Left kidney (tissue), 8 donors: ENCODE results near the gene EYA2. TPM values are rescaled to one million over a fixed set of nuclear protein-coding genes. Genes with fewer than 3 reads are reported as not detected.
"Not testable (repeated sequence)": the region's sequence is repeated elsewhere in the genome, so short reads cannot be mapped to it uniquely, and the experiment has no call there.

Source experiments
- DNase-seq: peaks from one replicate; pipeline ENCODE4 v3.0.0-alpha.2; 2013
- long read RNA-seq, 8 donors: transcript quantifications; one replicate each; lab custom pipeline, GENCODE V29; 2026
- polyA plus RNA-seq: library from polyadenylated mRNA; unstranded; fragments of 120-200 nt; gene quantifications from one replicate; pipeline ENCODE4 v1.2.1, GENCODE V29; 2013; ENCODE audit not compliant: insufficient read length

The EYA2 gene, protein sequence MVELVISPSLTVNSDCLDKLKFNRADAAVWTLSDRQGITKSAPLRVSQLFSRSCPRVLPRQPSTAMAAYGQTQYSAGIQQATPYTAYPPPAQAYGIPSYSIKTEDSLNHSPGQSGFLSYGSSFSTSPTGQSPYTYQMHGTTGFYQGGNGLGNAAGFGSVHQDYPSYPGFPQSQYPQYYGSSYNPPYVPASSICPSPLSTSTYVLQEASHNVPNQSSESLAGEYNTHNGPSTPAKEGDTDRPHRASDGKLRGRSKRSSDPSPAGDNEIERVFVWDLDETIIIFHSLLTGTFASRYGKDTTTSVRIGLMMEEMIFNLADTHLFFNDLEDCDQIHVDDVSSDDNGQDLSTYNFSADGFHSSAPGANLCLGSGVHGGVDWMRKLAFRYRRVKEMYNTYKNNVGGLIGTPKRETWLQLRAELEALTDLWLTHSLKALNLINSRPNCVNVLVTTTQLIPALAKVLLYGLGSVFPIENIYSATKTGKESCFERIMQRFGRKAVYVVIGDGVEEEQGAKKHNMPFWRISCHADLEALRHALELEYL
- polyA plus RNA-seq = 0.52 TPM
- long read RNA-seq, donor 1 = 0 reads
- long read RNA-seq, donor 2 = 0 reads
- long read RNA-seq, donor 3 = 0 reads
- long read RNA-seq, donor 4 = 0 reads
- long read RNA-seq, donor 5, partial matches to known transcripts = 0 of 1 reads
- long read RNA-seq, donor 5, other reads (novel, unspliced or antisense) = 0 of 1 reads
- long read RNA-seq, donor 6 = 0 reads
- long read RNA-seq, donor 7 = 0 reads
- long read RNA-seq, donor 8, partial matches to known transcripts = 0 of 1 reads
- long read RNA-seq, donor 8, other reads (novel, unspliced or antisense) = 0 of 1 reads

- no peak for DNase-seq
These were observed at the start of gene EYA2 for GRCh38 chr20:46894579-46894958. TSS of gene EYA2 (plus strand) at chr20:46894843. CDS start at chr20:46990011, 95,168 bp downstream.

- DNase-seq = no peak
These were observed 49.7 kb upstream of the EYA2 start for GRCh38 chr20:46844965-46845364.

- DNase-seq = no peak
These were observed 45.4 kb upstream of the EYA2 start for GRCh38 chr20:46849269-46849668.

GRCh38 chr20:46849751-46850150 is 44.9 kb upstream of the EYA2 start:
- no peak for DNase-seq

DNA sequence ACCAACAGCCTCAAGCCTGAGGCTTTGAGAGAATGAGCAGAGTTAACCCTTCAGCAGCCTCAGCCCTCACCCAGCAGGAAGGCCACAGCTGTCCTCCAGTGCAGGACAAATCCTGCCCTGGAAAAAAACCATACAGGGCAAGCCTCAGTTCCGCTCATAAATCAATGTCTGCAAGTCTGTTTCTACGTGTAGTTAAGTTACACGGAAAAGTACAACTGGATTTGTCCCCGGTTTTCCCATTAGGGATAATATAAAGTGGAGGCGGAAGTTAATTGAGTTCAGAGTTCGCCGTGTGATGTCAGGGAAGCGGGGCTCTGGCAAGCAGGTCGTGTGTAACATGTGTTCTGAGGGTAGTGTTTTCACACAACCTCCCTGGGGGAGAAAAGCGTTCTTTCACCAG is 44.2 kb upstream of the EYA2 start:
- DNase-seq = peak; percentile 64

GRCh38 chr20:46850896-46851295 is 43.7 kb upstream of the EYA2 start:
- no peak for DNase-seq

DNA sequence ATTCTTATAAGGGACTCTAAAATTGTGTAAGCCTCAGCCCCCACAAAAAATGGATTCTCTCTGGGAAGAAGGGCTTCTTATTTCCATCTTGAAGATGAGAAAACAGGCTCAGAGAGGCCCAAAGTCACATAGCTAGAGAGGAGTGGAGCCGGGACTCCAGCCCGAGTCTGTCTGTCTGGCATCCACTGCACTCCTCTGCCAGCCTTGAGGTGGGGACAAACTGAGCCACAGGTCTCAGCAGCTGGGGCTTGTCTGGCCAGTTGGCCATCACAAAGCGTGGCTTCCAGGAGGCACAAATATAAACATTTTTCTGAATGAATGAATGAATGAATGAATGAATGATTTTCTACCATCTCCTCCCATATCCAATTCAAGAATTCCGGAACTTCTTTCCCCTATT is 42.9 kb upstream of the EYA2 start:
- no peak for DNase-seq

- no peak for DNase-seq
These were observed 42.3 kb upstream of the EYA2 start for GRCh38 chr20:46852313-46852712.

DNA sequence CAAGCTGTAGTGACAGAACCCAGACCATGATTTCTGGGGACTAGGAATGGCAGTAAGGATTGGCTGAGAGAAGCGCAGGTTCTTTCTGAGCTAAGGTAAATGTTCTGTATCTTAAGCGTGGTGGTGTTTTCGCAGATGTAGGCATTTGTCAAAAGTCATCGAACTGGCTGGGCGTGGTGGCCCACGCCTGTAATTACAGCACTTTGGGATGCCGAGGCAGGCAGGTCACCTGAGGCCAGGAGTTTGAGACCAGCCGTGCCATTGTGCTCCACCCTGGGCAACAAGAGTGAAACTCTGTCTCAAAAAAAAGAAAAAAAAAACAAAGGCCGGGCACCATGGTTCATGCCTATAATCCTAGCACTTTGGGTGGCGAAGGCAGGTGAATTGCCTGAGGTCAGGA is 40.7 kb upstream of the EYA2 start:
- DNase-seq = no peak

DNA sequence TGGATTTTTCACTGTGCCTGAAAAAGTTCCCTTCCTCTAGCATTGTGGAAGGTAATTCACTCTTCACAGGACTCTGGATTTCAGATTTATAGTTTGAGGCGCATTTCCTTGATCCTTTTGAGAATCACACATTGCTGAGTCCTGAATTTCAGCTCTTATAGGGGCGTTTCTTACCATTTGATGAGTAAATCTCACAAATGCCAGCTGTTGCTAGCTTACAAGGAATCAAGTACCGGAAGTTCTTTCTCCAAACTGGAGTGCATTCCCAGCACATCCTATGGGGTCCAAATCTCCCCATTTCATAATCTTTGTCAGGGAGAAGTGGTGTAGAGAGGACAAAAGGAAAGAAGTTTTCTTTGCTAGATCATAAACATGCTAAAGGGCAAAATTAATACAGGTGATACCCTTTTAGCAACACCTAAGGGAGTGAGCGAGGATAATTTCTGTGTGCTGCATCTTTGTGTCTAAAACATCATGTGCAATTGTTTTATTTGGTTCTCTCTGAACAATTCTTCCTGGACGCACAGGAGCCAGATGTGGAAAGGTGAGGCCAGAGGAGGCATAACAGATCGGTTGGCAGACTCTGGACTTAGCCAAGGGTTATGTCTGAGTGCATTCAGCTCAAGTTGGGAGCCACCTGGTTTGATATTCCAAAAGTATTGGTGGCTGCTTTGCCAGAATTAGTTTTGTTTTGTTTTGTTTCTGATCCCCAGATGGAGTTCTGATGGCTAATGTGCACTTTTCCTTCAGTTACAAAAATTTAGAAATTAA is 37.4 kb upstream of the EYA2 start:
- no peak for DNase-seq

GRCh38 chr20:46865824-46866223 is 28.8 kb upstream of the EYA2 start:
- no peak for DNase-seq

DNA sequence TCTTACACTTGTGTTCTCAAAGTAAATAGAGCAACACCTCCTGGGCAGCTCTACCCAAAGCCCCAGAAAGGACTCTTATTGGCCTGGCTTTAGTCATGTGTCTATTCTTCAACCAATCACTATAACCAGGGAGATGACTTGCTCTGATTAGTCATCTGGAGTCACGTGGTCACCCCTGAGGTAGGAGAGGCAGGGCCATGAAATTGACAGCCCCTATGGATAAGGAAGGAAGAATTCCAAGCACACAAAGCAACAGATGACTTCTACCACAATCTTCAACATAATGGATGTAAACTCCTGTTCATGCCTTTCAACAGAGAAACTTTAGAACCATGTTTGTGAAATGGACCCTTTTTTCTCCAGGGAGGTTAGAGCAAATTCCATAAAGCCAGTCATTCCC is 24.6 kb upstream of the EYA2 start:
- DNase-seq = no peak

DNA sequence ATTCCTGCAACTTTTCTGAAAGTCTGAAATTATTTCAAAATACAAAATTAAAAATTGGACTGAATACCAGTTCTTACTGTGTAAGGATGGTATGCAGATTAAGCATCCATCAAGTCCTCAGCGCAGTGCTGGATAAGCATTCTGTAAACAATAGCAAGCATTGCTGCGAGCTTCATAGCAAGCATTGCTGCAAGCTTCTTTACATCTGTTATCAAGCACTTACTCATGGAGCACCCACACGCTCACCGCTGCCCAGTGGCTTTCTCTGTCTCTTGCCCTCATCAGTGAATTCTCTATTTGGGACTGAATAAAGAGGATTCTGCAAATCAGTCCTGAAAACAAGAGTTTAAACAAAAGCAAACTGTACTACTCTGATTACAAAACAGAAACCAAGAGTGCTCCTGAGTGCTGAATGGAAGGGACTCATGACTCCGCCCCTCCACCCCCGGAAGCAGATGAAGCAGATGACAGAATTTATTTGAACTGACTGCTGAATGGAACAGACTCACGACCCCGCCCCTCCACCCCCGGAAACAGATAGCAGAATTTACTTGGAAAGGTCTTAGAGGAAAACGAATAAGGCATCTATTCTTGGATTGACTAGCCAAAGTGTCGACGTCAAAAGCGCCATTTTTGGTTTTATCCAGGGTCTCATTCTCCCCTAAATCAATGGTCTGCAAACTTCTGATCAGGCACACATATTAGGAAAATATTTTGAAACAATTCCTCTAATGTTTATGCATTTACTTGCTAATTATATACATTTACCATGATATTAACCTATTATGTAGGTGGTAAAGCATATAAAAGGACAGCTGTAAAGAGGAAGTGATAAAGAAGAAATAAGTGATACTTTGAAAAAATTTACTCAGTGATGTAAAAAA is 22.1 kb upstream of the EYA2 start:
- DNase-seq = no peak

DNA sequence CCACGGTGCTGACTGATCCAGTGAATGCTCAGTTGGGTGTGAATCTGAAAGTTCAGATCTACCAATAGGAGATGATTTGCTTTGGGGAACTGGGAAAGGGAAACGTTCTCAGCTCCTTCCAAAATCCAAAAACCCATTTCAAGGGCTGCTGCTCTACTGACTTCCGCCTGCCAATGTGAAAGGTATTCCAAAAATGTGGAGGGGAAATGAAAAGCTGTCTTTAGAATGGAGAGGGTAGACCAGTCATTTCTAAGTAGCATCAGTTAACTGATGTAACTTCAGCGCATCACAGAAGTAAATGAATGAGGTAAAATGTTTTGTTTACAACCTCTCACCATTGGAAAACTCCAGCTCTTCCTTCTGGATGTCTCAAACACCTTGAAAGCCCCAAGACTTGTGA is 19.6 kb upstream of the EYA2 start:
- no peak for DNase-seq

DNA sequence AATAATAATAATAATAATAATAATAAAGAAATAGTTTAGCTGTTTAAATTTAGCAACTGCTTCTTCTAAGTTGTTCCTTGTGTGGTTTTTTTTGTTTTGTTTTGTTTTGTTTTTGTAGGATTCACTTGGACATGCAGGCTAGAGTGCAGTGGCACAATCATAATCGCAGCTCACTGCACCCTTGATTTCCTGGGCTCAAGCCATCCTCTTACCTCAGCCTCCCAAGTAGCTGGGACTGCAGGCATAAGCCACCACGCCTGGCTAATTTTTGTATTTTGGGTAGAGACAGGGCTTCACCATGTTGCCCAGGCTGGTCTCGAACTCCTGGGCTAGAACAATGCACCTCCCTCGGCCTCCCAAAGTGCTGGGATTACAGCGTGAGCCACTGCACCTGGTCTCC is 15.3 kb upstream of the EYA2 start:
- DNase-seq = no peak

DNA sequence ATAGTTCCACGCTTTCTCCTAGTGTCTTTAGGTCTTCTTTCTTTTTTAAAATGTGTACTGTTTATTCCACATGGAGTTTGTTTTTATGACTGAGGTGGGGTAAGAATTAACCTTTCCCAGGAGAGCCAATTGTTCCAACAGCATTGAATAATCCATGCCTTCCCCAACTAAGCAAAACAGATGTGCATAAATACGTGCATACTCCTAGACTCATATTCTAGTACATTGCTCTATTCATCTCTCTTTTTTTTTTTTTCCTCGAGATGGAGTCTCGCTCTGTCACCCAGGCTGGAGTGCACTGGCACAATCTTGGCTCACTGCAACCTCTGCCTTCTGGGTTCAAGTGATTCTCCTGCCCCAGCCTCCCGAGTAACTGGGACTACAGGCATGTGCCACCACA is 14.7 kb upstream of the EYA2 start:
- not testable (repeated sequence) for DNase-seq

DNA sequence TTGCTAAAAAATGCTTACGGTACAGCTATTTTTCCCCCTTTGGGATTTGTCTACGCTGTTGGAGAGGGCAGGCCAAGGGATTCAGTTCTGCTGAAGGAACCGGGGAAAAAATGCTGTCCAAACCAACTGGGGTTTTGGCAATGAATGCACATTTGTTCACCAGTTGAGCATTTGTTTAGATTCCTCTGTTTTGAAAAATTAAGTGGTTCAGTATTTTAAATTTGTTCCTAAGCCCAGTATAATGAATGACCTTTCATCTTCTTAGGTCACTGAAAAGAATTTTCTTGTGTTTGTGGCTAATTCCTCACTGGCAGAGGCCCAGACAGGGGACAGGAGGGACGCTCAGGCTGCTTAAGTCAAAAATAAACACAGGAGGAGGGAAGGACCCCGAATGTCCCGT is 10.8 kb upstream of the EYA2 start:
- no peak for DNase-seq

DNA sequence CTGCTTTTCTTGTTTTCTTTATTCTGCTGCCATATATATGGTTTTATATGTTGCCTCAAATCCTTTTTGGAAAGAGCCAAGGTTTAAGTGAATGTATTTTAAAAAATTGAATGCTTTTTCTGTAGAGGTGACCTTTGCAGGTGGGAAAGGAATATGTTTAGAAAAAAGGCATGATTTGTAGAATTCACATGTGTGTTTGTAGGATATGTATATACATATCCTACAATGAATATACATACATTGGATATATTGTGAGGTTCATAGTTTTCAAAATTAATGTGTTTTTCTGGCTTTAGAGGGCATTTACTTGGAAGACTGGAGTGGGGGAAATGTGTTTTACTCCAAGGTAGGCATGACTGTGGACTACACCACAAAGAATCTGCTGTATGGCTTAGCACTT is 4.0 kb upstream of the EYA2 start:
- no peak for DNase-seq

- DNase-seq = no peak
These were observed 1.6 kb upstream of the EYA2 start for GRCh38 chr20:46893051-46893450.

DNA sequence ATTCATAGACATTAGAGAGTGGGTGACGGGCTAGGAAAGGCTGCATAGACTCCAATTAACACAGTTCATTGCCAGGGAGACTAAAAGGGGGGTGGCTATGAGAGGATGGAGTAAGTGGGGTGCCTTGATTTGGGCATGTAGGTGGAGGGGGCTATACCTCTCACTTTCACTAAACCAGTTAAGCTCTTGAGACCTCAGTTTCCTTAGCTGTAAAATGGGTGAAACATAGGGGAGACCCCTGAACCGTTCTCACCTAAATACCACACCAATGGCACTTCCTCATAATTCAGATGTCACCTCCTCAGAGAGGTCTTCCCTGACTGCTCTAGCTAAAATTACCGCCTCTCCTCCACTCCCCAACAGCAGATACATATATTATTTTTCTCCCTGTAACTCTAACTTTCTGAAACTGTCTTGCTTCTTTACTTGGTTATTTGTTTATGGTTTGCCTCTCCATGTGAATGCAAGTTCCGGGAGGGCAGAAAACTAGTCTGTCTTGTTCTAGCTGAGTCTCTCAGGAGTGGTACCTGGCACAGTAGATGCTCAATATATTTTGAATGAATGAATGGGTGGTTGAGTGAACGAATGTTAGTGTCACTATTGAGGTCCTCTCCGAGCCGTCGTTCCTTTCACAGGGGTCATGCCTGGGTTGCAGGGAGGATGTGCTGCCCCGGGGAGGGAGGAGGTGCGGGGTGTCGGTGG is 615 bp upstream of the EYA2 start:
- no peak for DNase-seq
